Right ventricle myocardium superior (tissue), 1 donor: ENCODE data around the gene VMP1. TPM values are rescaled to one million over a fixed set of nuclear protein-coding genes. Genes with fewer than 3 reads are reported as not detected.
A peak's percentile ranks its signal among the peaks of the same experiment; 100 is the strongest.
"Not testable (repeated sequence)": the region's sequence is repeated elsewhere in the genome, so short reads cannot be mapped to it uniquely, and the experiment has no call there.

ENCODE experiments used
- ATAC-seq: fragments of 200-7000 bp; cut with Tn5 transposase; one replicate; pipeline ENCODE4 v1.9.1; 2020; ENCODE audit warnings: mild to moderate bottlenecking; ENCODE audit not compliant: poor library complexity
- DNase-seq: peaks from one replicate; pipeline ENCODE4 v3.0.0-alpha.2; 2020
- intact Hi-C: fragments of 100-400 bp; cut with DNase I; formaldehyde crosslinking; loops from one replicate; pipeline ENCODE4 v1.11.2; 2022
- total RNA-seq: library from RNA; stranded (reverse); fragmentation: NEBNext Ultra II Directional; extraction: Animal tissue kit (Norgen Biotek cat#: 25700); gene quantifications from one replicate; pipeline ENCODE4 v1.2.1, GENCODE V29; 2021
- donor health status: DM: no; HTN: yes; CAD: no; lungs with severe emphysema.

VMP1 gene
- total RNA-seq, 1 donor from 2014 or later = 49.4 TPM

- no peak for DNase-seq
- intact Hi-C loops = no loop called here
- ATAC-seq = no peak
Measured at GRCh38 chr17:59762824-59763374, 55.4 kb downstream of the VMP1 start.

DNA sequence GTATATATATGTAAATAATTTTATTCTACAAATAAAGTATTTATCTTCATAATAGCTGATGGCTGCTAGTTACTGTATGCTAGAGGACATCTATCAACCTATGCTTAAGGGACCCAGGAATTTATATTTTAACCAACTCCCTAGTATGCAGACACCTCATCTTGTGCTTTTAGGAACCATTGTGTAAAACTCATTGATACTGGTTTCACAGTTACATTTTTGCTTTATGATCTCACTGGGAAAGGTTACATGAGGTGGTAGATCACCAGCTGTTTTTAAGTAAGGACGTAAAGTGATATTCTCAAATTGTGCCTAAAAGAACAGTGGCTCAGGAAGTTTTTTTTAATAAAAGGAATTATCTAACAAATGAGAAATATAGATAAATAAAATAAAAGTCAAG, 56.4 kb downstream of the VMP1 start:
- ATAC-seq (no peak), DNase-seq (no peak)
- intact Hi-C loops = no loop called here

- intact Hi-C loops = no loop called here
- DNase-seq = no peak
- ATAC-seq = no peak
Measured at GRCh38 chr17:59764292-59764741, 56.9 kb downstream of the VMP1 start.

DNA sequence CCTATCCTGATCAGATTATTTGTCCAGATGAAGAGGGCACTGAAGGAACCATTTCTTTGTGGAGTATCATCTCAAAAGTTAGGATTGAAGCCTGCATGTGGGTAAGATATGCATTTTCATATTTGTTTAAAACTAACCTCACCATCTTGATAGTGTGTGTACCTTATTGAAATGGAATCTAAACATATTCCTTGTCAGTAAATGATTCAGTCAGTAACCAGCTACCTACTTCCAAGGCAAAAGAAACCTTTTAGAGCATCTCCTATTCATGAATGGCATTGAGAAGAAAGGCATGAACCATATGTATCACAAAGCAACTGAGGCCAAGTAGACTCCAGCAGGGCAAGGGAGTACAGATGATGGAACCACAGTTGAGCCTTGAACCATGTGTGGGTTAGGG, 57.6 kb downstream of the VMP1 start:
- intact Hi-C loops = no loop called here
- ATAC-seq = no peak
- DNase-seq = no peak

DNA sequence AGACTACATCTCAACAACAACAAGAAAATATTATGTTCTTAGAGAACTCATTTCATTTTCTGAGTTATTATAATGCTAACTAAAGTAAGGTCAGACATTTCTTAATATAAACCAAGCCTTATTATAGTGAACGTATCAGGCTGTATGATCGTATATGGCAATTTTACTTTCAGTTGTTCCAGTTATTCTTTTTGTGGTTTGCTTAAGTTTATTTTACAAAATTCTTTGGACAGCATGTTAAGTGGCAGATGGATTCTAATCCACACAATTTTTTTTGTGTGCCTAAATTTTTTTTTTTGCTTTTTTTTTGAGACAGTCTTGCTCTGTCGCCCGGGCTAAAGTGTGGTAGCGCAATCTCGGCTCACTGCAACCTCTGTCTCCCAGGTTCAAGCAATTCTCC, 59.0 kb downstream of the VMP1 start:
- DNase-seq (no peak), ATAC-seq (no peak)
- intact Hi-C loops = no loop called here

GRCh38 chr17:59767176-59767575, 59.7 kb downstream of the VMP1 start:
- intact Hi-C loops = no loop called here

DNA sequence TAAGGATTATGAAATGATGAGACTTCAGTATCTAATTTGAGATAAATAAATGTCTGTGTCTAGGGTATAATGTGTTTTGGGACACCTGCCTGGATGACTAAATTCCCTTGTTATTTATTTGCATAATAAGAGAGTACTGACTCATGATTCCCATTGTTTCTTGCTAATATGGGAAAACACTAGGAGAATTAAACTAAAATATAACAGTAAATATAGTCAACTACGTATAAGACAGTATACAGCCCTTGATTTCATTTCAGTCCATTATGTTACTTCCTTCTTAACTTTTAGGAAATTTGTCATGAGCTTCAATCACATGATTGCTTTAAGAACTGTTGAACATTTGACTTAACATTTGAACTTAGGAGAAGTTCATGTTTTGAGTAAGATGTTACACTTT, 62.4 kb downstream of the VMP1 start:
- DNase-seq (no peak), ATAC-seq (no peak)
- intact Hi-C loops = no loop called here

More at GRCh38 chr17:59767176-59767575, 59.7 kb downstream of the VMP1 start:
- DNase-seq = no peak
- ATAC-seq = no peak

- no peak for ATAC-seq
- intact Hi-C loops = no loop called here
- DNase-seq = no peak
Measured at GRCh38 chr17:59771093-59771492, 63.6 kb downstream of the VMP1 start.

GRCh38 chr17:59775786-59776350, 68.4 kb downstream of the VMP1 start:
- no peak for DNase-seq
- ATAC-seq = no peak
- intact Hi-C loops = no loop called here

DNA sequence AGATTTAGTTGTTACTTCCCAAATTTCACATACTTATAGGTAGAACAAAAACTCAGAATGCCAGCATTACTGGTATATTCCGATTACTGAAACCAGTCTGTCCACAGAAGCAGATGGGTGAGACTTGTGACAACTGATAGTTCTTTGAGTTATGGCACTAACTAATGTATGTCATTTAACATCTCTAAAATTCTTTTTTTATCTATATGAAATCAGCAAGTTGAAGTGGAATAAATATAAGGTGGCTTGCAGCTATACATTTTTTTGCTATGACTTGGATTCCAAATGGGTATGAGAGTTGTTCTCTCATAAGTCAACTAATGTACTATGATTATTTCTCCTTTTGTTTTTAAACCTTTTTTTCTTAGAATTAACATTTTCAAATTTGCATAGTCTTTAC, 69.1 kb downstream of the VMP1 start:
- intact Hi-C loops = no loop called here
- DNase-seq (no peak), ATAC-seq (no peak)

GRCh38 chr17:59777033-59777432, 69.6 kb downstream of the VMP1 start:
- ATAC-seq (no peak), DNase-seq (no peak)
- intact Hi-C loops = no loop called here

DNA sequence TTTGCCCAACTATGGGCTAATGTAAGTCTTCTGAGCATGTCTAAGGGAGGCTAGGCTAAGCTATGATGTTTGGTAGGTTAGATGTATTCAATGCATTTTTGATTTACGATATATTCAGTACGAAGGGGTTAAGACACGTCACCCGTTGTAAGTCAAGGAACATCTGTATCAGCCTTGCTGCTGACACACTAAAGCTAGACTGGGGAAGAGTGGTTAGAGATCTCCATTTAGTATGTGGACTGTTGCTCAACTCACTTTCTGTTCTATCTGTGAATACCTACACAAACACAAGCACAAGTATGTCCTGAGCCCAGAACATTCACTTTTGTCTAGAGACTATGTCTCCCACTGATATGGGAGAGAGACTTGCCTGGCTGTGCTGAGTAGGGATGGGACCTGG, 71.5 kb downstream of the VMP1 start:
- intact Hi-C loops = no loop called here
- DNase-seq (no peak), ATAC-seq (no peak)

- ATAC-seq = no peak
- no peak for DNase-seq
- intact Hi-C loops = no loop called here
Measured at GRCh38 chr17:59779521-59779920, 72.1 kb downstream of the VMP1 start.

GRCh38 chr17:59780548-59780947, 73.1 kb downstream of the VMP1 start:
- DNase-seq, ATAC-seq, intact Hi-C loops: not testable (repeated sequence)

GRCh38 chr17:59783221-59784047, 76.0 kb downstream of the VMP1 start:
- intact Hi-C loops = no loop called here
- DNase-seq (no peak), ATAC-seq (no peak)

DNA sequence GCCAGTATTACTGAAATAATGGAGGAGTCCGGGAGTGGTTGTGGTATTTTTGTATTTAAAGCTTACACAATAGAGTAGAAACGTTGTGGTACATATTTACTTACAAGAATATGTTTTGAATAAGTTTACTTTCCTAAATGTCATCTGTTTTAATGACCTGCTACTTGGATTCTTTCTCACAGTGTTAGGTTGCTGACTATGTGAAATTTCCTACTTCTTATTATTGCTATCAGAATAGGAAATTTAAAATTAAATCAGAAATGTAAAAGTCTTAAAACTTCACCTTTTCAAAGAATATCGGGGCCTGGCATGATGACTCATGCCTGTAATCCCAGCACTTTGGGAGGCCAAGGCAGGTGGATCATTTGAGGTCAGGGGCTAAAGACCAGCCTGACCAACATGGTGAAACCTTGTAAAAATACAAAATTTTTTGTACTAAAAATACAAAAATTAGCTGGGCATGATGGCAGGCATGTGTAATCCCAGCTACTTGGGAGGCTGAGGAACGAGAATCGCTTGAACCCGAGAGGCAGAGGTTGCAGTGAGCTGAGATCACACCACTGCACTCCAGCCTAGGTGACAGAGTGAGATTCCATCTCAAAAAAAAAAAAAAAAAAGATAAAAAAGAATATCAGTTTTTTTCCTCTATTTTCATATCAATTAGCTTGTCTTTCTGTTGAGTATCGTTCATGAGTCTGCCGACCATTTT, 77.8 kb downstream of the VMP1 start:
- intact Hi-C loops = no loop called here
- DNase-seq (no peak), ATAC-seq (no peak)

GRCh38 chr17:59786213-59786535, 78.7 kb downstream of the VMP1 start:
- DNase-seq (no peak), ATAC-seq (no peak)
- intact Hi-C loops = no loop called here

DNA sequence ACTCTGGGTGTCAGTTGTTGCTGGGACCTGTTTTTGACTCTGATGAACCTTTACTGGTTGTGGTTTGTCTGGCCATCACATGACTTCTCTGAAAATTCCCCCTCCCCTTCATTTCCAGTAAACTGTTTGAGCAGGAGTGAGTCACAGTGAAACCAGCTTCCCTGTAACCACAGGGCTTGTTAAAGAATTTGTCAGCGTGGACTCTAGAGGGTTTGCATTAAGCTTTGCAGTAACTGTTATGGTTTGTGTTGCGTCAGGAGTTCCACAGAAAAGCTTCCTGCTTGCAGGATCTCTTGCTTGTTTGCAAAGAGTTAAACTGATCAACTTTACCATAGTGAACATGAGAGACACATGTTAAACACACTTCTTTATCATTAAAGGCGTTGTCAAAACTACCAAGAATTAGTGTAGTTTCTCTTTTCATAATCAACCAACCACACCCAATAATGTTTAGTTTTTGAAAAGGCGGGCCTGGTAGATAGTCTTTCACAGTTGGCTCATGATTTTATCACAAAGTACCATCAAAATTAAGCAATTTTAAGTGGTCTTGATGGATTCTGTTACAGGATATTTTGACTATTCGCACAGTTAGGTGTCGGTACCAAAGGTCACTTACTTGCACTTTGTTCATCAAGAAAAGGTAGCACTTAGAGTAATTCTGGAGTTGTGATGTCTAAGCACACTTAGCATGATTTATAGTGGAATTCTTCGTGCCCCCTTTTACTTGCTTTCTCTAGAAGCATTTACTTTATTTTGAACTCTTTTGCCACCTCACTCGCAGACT, 79.3 kb downstream of the VMP1 start:
- intact Hi-C loops = no loop called here
- ATAC-seq (peak; percentile 85), DNase-seq (no peak)

GRCh38 chr17:59789849-59790248, 82.4 kb downstream of the VMP1 start:
- intact Hi-C loops, ATAC-seq, DNase-seq: not testable (repeated sequence)
